Retina (tissue), 1 donor: Measurements from ENCODE around the gene BTD.

Source experiments
- DNase-seq: peaks from one replicate; pipeline ENCODE4 v3.0.0-alpha.2; 2016

Gene BTD

GRCh38 chr3:15673536-15673935 is 72.0 kb downstream of the BTD start:
- no peak for DNase-seq

- DNase-seq, result no peak
Measured at GRCh38 chr3:15676259-15676658, 74.7 kb downstream of the BTD start.

- DNase-seq, result no peak
Measured at GRCh38 chr3:15679306-15679705, 77.8 kb downstream of the BTD start.

GRCh38 chr3:15681668-15682067 is 80.1 kb downstream of the BTD start:
- DNase-seq, result no peak

- no peak for DNase-seq
Measured at GRCh38 chr3:15682561-15683185, 81.1 kb downstream of the BTD start.

- no peak for DNase-seq
Measured at GRCh38 chr3:15683253-15683652, 81.7 kb downstream of the BTD start.

- no peak for DNase-seq
Measured at GRCh38 chr3:15685927-15686326, 84.4 kb downstream of the BTD start.

GRCh38 chr3:15690230-15690629 is 88.7 kb downstream of the BTD start:
- DNase-seq, result no peak

- no peak for DNase-seq
Measured at GRCh38 chr3:15690748-15691147, 89.2 kb downstream of the BTD start.

GRCh38 chr3:15693355-15693754 is 91.8 kb downstream of the BTD start:
- DNase-seq, result no peak

GRCh38 chr3:15694628-15695027 is 93.1 kb downstream of the BTD start:
- DNase-seq, result no peak
